HG03060 (cell line): ENCODE data around the gene TMEM9B.
A peak's percentile ranks its signal among the peaks of the same experiment; 100 is the strongest.
"Not testable (repeated sequence)": the region's sequence is repeated elsewhere in the genome, so short reads cannot be mapped to it uniquely, and the experiment has no call there.

Experiments used
- ATAC-seq: cut with Tn5 transposase; IDR thresholded peaks from one replicate; pipeline ENCODE4 v1.9.1; 2021; ENCODE audit warnings: low read depth, moderate number of reproducible peaks; ENCODE audit not compliant: unreplicated experiment

TMEM9B gene

DNA sequence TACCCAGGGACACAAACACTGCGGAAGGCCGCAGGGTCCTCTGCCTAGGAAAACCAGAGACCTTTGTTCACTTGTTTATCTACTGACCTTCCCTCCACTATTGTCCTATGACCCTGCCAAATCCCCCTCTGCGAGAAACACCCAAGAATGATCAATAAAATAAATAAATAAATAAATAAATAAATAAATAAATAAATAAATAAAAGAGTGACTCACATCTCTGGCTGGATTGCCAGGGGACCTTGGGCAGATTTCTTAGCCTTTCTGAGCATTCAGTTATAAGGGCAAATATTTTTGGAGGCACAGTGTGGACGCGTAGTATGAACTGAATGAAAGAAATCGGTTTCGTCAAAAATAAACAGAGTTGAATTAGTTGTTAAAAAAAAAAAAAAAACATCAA, 15.1 kb upstream of the TMEM9B start:
- not testable (repeated sequence) for ATAC-seq

DNA sequence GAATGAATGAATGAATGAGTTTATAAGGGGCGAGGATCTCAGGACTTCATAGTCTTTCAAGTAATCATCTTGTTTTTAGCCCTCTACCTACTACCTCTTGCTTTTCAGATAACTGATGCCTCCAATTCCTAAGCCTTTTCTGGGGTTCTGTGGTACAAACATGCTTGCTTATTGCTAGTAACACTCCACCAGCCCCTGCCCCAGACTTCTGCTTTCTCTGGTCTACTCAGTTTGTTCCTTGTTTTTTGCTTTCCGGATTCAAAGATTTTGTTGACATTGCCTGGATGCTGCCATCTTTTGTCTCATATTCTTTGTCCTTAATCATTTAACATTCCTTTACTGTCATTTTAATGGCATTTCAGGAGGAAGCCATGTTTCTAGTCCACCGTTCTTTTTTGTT, 8.9 kb upstream of the TMEM9B start:
- no peak for ATAC-seq

DNA sequence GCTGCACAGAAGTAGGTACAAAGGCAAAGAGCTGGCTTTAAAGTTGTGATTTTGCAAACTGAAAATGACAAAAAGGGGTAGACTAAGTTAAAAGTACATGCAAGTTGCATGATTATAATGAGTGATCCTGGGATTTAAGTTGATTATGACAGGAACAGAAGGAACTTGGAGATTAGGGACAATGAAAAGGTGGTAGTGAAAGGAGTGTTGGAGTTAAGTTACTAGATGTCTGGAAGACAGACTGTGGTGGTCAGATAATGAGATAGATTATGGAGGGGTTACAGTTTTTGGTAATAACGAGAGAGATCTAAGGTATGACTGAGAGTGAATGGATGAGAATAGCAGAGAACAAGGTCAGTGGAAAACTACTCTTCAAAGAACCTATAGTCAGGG, 7.7 kb upstream of the TMEM9B start:
- ATAC-seq = no peak

DNA sequence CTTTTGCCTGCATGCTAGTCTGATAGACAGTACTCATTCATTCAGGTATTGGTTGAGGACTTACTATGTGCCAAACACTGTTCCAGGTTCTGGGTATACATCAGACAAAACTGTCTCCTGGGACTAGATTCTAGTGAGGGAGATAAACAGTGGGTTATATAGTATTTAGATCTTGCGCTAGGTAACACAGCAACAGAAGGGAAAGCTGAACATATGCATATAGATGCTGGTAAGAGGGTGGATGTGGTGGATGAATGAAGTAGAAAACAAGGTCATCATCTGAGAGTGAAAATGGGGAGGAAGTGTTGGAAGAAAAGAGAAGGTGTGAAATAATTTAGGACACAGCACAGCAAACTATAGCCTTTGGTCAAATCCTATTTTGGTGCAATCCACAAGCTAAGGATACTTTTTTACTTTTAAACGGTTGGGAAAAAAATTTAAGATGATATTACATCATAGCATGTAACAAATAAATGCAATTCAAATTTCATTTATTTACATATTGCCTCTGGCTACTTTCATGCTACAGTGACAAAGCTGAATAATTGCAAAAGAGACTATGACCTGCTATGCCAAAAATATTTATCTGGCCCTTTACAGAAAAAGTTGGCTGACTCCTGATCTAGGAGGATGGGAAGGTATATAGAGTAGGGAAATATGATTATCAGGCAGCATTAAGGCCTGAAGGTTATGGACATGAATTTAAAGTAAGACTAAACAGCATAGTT, 7.1 kb upstream of the TMEM9B start:
- ATAC-seq = no peak

DNA sequence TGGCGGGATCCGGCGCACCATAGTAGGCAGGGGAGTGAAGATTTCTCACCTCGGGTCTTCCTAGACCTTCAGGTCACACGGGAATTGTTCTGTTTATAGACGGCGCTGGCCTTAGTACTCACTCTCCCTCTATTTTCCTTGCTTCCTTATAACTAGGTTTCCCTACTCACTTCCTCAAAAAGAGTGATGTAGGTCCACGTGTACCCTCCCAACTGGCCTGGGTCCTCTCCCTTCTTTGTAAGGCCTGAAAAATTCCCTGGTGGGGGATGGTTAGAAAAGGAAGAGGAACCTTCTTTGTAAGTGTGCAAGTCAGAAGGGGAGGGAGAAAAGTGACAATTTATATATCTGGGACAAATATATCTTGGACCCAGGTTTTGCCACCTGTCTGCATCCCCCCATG, 2.9 kb upstream of the TMEM9B start:
- ATAC-seq = no peak

DNA sequence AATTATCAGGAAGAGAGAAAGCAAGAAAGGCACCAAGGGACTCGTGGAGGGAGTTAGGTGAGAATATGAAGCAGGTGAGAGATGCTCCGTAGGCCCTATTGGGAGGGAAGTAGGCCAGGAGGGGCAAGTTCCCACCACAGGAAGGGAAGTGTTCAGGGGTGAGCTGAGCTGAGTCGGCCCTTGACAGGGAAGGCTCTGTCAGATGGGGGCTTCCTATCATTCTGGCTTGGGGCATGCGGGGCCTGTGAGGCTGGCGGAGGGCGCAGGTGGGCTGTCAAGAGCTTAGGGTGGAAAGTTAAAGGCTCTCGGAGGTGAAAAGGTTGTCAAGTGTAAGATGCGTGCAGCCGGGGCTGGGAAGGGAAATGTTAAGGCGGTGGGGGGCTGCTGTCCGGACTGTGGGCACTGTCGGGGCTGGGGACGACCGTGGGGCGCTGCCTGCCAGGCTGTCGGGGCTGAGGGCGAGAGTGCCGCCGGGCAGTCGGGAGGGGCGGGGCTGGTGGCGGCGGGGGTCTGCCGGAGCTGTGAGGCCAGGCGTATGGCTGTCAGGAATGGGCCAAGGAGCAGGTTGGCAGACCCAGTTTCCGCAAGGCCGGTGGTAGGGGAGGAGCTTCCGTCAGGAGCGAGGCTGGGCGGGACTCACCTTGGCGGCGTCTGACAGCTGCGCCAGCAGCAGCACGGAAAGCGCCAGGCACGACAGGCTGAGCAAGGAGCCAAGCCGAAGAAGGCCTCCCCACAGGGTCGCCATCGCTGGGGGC, 496 bp downstream of the TMEM9B start:
- ATAC-seq = peak; percentile 33

DNA sequence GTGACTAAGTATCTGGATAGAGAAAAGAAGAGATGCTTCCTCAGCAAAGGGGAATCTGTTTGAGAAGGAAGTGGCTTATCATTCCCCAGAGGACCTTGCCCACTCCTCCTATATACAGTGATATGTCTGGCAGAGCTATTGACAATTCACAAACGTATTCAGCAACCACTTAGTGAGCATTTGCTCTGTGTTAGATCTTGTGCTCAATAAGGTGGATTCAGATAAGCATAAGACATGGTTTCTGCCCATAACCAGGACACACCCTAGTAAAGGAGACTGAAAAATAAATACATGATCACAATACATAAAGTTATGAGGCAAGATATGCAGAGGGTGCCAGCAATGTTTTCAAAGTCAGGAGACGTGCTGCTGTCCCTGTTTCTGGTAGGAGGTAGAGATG, 1.4 kb downstream of the TMEM9B start:
- ATAC-seq = no peak

DNA sequence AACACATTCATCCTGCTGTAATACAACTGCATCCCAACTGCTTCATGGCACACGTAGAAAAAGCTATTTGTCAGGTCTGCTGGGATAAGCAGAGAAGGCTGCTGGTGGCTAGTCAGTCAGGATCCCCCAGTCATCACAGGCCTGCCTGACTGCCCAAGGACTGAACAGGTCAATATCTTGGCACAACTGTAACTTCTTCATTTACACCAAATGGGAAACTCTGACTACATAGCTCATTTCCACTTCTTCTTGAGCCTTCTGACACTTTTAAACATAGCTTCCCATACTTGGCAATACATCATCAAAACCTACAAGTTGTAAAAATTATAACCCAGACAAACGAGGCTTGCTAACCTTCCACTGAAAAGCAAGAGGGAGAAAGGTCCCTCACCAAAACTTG, 2.8 kb downstream of the TMEM9B start:
- ATAC-seq = no peak

DNA sequence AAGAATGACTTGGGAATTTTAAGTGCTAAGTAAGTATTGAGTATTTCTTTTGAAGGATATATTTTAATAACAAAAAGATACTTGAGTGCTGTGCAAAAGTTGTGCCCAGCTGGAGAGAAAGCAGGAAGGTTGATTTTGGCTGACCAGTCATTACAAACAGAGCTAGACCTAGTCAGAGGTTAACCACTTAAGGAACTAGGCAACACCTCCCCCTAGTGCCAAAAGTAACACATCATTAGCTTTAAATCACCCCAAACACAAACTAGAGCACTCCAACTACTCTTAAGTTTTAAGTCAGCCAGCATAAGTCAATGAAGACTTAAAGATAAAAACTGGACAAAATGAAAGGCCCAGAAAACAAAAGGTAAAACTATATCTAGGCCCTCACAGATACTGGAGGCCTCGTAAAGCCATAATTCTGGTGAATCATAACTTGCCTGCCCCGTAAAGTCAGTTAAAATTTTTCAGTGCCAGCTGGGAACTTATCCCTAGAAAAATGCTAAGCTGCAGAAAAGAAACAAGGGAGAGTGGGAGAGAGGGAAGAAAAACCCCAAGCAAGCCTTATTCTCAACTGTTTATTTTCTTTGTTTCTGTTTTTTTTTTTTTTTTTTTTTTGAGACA, 4.6 kb downstream of the TMEM9B start:
- no peak for ATAC-seq

DNA sequence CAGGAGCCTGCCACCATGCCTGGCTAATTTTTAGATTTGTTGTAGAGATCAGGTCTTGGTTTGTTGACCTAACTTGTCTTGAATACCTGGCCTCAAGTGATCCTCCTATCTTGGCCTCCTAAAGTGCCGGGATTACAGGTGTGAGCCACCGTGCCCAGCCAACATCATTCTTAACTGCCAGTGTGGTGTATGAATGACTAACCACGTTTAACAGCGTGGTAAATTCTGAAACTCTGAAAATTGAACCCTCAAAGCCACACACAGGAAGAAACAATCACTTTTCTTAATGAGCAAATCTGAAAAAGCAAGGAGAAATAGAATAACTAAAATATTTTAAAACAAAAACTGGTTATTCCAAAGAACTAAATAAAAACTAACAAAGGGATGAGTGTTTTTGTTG, 7.4 kb downstream of the TMEM9B start:
- no peak for ATAC-seq

DNA sequence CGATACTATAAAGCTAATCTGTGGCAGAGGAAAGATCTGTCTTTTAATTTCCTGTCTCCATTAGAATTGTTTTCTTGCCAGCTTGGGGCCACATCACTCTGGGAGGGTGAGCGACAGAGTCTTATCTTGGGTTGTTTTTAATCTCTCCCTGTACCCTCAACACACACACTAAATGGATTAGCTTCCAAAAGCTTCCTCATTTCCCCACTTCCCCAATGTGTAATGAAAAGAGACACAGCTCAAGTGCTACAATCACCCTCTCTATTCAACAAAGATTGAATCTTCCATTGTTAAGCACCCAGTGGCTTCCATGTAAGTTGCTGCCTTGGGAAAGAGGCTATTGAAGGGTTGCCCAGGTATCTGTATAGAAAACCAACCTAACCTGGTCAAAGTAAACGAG, 15.4 kb downstream of the TMEM9B start:
- no peak for ATAC-seq

DNA sequence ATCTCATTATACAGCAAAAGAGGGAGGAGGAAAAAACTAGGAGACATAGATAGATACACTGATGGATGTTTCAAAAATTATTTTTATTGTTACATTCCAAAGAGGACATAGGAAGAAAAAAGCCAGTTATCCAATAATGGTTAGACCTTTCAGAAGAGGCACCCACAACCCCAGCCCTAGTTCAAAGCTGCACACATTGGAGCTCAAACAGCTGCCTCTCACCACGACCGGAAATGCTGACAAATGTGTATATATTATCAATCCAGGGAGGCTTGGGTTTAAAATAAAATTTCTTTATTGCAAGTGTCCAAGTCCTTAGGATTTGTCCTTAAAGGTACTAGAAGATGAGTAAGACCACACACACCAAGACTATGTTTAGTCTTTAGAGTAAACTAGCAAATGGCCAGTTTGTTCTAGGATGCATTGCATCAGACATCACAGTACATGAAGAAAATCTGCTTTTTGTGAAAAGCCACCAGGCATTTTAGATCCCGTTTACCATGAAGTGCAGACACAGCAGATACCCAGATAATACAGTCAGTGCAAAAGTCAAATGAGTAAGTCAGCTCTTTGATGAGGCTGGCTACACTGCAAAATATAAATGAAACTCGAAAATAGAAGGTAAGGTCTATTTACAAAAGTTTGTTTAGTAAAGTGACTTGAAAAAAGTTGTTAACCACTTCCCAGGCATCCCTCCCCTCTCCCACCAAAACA, 16.9 kb downstream of the TMEM9B start:
- ATAC-seq = no peak

DNA sequence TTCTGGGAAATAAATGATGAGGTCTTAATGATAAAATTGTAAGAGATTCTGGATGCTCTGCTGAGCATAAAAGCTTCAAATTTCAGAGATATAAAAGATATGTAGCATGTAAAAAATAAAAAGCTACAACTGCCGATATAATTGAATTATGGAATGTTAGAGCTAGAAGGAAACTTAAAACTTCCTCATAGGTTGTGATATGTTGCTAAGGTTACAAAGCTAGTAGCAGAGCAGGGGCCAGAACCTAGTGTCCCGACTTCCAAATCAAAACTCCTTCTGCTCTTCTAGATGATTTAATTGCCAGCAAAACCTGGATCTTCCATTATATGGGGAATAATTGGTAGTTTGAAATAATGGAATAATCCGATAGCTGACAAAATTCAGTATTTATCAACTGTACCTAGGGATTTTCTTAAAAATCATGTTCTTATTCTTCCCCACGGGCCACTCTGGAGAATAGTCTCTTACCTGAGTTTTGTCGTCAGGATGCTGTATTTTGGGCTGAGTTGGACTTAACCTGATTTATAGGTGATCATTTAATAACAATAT, 21.6 kb downstream of the TMEM9B start, which contains the start of gene ASCL3:
ASCL3 (minus strand) TSS at position 499 of the 549 bp plus-strand sequence. CDS start 4,855 bp downstream, outside the sequence.
- ATAC-seq = no peak

DNA sequence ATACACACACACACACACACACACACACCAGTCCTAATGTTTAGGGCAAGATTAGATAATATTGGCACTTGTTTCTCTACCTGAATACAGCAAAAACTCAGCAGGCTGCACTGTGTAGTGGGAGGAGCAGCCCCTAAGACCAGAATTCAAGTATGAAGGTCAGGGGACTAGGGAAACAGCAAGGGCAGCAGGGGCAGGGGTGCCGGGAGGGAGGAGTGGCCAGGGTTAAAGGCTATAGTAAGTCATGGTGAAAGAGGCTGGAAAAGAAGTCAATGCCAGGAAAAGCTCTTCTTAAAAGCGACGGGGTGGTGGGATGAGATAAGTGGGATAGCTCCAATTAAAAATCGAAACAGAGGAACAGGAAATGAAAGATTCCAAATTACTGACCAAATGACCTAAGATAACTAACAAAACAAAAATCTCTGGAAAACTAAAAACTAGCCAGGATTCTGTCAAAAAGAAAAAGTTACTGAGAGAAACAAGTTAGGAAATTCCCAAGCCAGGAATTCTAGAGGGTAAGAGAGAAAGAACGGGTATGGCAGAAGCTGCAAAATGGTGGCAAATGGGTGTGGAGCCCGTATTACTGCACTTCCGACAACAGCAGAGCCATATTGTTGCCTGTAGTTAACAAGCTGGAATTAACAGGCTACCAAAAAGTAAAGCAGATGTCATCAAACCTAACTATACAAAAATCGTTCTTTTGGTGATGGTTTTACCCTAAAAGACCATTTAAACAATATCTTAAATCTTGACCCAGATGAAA, 22.7 kb downstream of the TMEM9B start:
- no peak for ATAC-seq

DNA sequence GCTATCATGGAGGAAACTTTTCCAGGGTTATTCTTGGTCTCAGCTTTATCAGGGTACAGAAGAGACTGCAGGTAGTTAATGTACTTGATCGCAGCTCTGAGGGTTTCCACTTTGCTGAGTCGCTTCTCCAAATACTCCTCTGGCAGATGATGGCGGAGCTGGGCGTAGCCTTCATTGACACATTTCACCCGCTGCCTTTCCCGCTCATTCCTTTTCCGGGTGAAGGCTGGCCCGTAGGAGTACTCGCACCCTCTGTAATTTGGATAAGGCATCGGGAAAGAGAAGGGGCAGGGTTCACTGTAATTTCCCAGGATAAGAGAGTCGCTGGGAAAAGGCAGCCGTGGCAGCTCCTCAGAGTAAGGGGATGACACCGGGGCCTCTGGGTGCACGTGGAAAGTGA, 26.6 kb downstream of the TMEM9B start:
- no peak for ATAC-seq

DNA sequence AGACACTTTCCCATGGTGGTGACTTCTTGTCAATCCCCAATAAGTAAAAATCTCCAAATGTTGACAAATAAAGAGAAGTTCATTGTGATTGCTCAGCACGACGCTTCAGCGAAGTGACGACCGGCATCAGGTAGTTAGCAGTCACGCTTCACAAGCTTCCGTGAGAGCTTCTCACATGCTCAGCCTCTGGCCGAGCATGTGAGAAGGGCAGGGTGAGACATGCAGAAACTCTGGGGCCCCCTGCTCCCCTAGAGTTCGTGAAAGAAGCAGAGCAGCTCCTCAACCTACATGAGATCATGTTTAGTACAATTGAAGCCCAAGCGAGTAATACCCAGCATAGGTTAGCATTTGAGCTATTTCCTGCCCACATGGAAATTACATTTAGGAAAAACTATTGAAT, 27.1 kb downstream of the TMEM9B start:
- peak; percentile 73 for ATAC-seq

DNA sequence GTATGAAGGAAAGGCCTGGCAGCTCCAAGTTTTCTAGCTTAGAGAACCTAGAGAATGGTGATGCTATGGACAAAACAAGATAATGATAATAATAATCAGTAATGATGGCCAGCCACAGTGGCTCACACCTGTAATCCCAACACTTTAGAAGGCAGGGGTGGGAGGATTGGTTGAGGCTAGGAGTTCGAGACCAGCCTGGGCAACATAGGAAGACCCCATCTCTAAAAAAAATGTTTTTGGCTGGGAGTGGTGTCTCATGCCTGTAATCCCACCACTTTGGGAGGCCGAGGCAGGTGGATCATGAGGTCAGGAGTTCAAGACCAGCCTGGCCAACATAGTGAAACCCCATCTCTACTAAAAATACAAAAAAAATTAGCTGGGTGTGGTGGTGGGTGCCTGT, 28.5 kb downstream of the TMEM9B start:
- ATAC-seq = not testable (repeated sequence)

DNA sequence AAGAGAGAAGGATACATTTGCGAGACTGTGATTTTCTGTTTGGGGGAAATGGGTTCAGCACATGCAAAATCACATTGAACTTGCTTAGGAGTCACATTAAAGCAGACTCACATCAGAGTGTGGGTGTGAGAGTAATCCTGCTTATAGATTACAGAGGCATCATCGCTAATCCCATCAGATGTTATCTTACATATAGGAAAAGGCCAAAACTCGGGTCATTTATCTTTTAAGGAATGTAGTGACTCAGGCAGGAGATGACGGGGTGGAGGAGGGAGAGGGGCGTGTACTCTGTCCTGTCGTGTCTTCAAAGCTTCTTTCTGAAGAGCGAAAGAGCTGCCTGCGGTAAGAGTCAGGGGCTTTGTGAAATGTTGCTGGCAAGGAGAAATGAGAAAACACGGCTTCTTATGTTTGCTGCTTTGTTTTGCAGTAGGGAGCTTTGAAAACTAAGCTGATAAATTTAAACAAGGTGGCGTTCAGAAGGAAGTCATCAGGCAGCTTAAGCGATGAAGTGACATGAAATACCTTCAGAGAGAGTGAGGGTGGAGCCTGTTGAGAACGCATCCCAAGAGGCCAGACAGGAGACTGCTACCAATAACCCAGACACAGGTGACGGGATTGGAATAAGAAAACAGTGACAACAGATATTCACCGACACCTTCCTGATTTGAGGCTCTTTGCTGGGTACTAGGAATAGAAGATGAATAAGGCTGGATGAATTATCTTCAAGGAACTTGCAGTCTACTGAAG, 29.3 kb downstream of the TMEM9B start:
- no peak for ATAC-seq

DNA sequence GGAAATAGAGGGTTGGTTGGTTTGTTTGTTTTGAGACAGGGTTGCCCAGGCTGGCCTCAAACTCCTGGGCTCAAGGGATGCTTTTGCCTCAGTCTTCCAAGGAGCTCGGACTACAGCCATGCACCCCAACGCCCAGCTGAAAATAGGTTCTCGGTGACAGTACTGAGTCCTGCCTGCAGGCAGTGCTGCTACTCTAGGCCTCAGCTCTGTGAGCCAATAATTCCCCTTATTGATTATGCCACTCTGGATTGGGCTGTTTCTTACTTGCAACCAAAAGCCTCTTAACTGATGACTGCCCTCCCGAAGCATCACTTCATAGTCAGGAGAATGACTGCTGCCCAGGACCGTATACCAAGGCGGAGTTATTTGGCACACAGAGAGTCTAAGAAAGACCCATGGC, 30.3 kb downstream of the TMEM9B start:
- no peak for ATAC-seq
